HTR-8/SVneo (cell line): ENCODE measurements around the gene DYSF.

Source experiments
- DNase-seq: peaks from one replicate; pipeline ENCODE4 v3.0.0; 2011; ENCODE audit warnings: low spot score, mixed read lengths; ENCODE audit not compliant: insufficient read length
- FAIRE-seq: peaks from 2 replicates; lab custom pipeline; 2011; peaks lifted over from hg19 to GRCh38; lab: Jason Lieb, UNC

Gene DYSF

GRCh38 chr2:71521436-71521950 is 68.1 kb downstream of the DYSF start:
- DNase-seq (no peak), FAIRE-seq (no peak)

- DNase-seq = no peak
- FAIRE-seq = no peak
Observed at GRCh38 chr2:71524476-71524875, 71.1 kb downstream of the DYSF start.

- FAIRE-seq (no peak), DNase-seq (no peak)
Observed at GRCh38 chr2:71526141-71526540, 72.8 kb downstream of the DYSF start.

GRCh38 chr2:71526975-71527374 is 73.6 kb downstream of the DYSF start:
- FAIRE-seq = no peak
- no peak for DNase-seq

- DNase-seq (no peak), FAIRE-seq (no peak)
Observed at GRCh38 chr2:71528131-71528591, 74.8 kb downstream of the DYSF start.

GRCh38 chr2:71528749-71529148 is 75.4 kb downstream of the DYSF start:
- FAIRE-seq = no peak
- DNase-seq = no peak

GRCh38 chr2:71530211-71530610 is 76.8 kb downstream of the DYSF start:
- no peak for DNase-seq
- no peak for FAIRE-seq

- FAIRE-seq (no peak), DNase-seq (peak; percentile 67)
Observed at GRCh38 chr2:71530641-71531332, 77.4 kb downstream of the DYSF start.

- FAIRE-seq (peak; percentile 95), DNase-seq (peak; percentile 66)
Observed at GRCh38 chr2:71531522-71532047, 78.2 kb downstream of the DYSF start.

GRCh38 chr2:71532327-71532726 is 79.0 kb downstream of the DYSF start:
- DNase-seq (no peak), FAIRE-seq (no peak)

- no peak for FAIRE-seq
- DNase-seq = no peak
Observed at GRCh38 chr2:71534201-71534600, 80.8 kb downstream of the DYSF start.

GRCh38 chr2:71534826-71535225 is 81.5 kb downstream of the DYSF start:
- FAIRE-seq (no peak), DNase-seq (no peak)

- no peak for FAIRE-seq
- no peak for DNase-seq
Observed at GRCh38 chr2:71535526-71535925, 82.2 kb downstream of the DYSF start.

GRCh38 chr2:71536226-71536671 is 82.9 kb downstream of the DYSF start:
- DNase-seq = no peak
- no peak for FAIRE-seq

- FAIRE-seq = no peak
- DNase-seq = no peak
Observed at GRCh38 chr2:71538241-71538640, 84.9 kb downstream of the DYSF start.

GRCh38 chr2:71538656-71539265 is 85.4 kb downstream of the DYSF start:
- no peak for DNase-seq
- no peak for FAIRE-seq

GRCh38 chr2:71540818-71541217 is 87.5 kb downstream of the DYSF start:
- FAIRE-seq (no peak), DNase-seq (no peak)

GRCh38 chr2:71544919-71545571 is 91.7 kb downstream of the DYSF start:
- FAIRE-seq = no peak

GRCh38 chr2:71545572-71546274 is 92.4 kb downstream of the DYSF start:
- FAIRE-seq = peak; percentile 70

More at GRCh38 chr2:71544919-71545571, 91.7 kb downstream of the DYSF start:
- DNase-seq = no peak

GRCh38 chr2:71546275-71546638 is 92.9 kb downstream of the DYSF start:
- DNase-seq (no peak), FAIRE-seq (no peak)

More at GRCh38 chr2:71545572-71546274, 92.4 kb downstream of the DYSF start:
- peak; percentile 85 for DNase-seq
